Omental fat pad (tissue), 4 donors: ENCODE measurements around the gene NAV3. TPM values are rescaled to one million over a fixed set of nuclear protein-coding genes. Genes with fewer than 3 reads are reported as not detected.

Experiments
- ATAC-seq: fragments of 150-250 bp; one replicate; pipeline ENCODE4 v1.9.1; 2016; ENCODE audit warnings: mild to moderate bottlenecking, moderate library complexity; ENCODE audit not compliant: low FRiP score
- DNase-seq: peaks from one replicate; pipeline ENCODE4 v3.0.0-alpha.2; 2019; ENCODE audit warnings: low spot score
- CTCF ChIP-seq, 3 donors: fragments of 450-650 bp; IDR thresholded peaks; one replicate each; pipeline ENCODE4 v1.5.1; 2016 to 2017; ENCODE audit warnings: antibody characterized with exemption in 3 of 3, mild to moderate bottlenecking in 3 of 3, moderate library complexity in 2 of 3
- total RNA-seq, 4 donors: library from RNA; depleted of rRNA; stranded (reverse); fragments of >200 nt; gene quantifications; one replicate each; pipeline ENCODE4 v1.1.0, GENCODE V29; 2016

NAV3 gene
- total RNA-seq, 4 donors from 2014 or later = 12.5 to 24.3 (median 15.3) TPM

GRCh38 chr12:77946541-77947061, 115.9 kb downstream of the NAV3 start:
- no peak for TF ChIP-seq CTCF (IDR thresholded peaks at IDR 0.05)
- ATAC-seq (no peak), DNase-seq (no peak)

- TF ChIP-seq CTCF (IDR thresholded peaks at IDR 0.05) = no peak
- DNase-seq = no peak
- no peak for ATAC-seq
These were observed 116.6 kb downstream of the NAV3 start for GRCh38 chr12:77947330-77947729.

- ATAC-seq (no peak), DNase-seq (no peak)
- TF ChIP-seq CTCF (IDR thresholded peaks at IDR 0.05) = no peak
These were observed 117.1 kb downstream of the NAV3 start for GRCh38 chr12:77947746-77948145.

GRCh38 chr12:77949943-77950342, 119.2 kb downstream of the NAV3 start:
- DNase-seq = no peak
- TF ChIP-seq CTCF (IDR thresholded peaks at IDR 0.05) = no peak
- ATAC-seq = no peak

GRCh38 chr12:77953528-77954205, 123.0 kb downstream of the NAV3 start:
- ATAC-seq (no peak), DNase-seq (no peak)
- no peak for TF ChIP-seq CTCF (IDR thresholded peaks at IDR 0.05)

- no peak for TF ChIP-seq CTCF (IDR thresholded peaks at IDR 0.05)
- ATAC-seq = no peak
- DNase-seq = no peak
These were observed 123.5 kb downstream of the NAV3 start for GRCh38 chr12:77954206-77954555.

- no peak for DNase-seq
- no peak for ATAC-seq
- no peak for TF ChIP-seq CTCF (IDR thresholded peaks at IDR 0.05)
These were observed 126.4 kb downstream of the NAV3 start for GRCh38 chr12:77957062-77957461.
